ENCODE data around the gene KCNH1. TPM values are rescaled to one million over a fixed set of nuclear protein-coding genes. Genes with fewer than 3 reads are reported as not detected.
"Not testable (repeated sequence)": the region's sequence is repeated elsewhere in the genome, so short reads cannot be mapped to it uniquely, and the experiment has no call there.

KCNH1 gene
- total RNA-seq, 1 donor from 2014 or later, result 3.2 TPM

- DNase-seq (ENCODE audit: low spot score), result no peak
- no peak for ATAC-seq
- intact Hi-C loops (cut with DNase I), result no loop called here
These were observed 19.5 kb downstream of the KCNH1 start for GRCh38 chr1:211114446-211114845.

- DNase-seq (ENCODE audit: low spot score) (no peak), ATAC-seq (no peak)
- intact Hi-C loops (cut with DNase I), result no loop called here
These were observed 20.4 kb downstream of the KCNH1 start for GRCh38 chr1:211113566-211113965.

GRCh38 chr1:211111351-211111750, 22.6 kb downstream of the KCNH1 start:
- DNase-seq (ENCODE audit: low spot score) (no peak), ATAC-seq (no peak)
- intact Hi-C loops (cut with DNase I), result no loop called here

- no peak for ATAC-seq
- intact Hi-C loops (cut with DNase I), result no loop called here
- no peak for DNase-seq (ENCODE audit: low spot score)
These were observed 32.5 kb downstream of the KCNH1 start for GRCh38 chr1:211101481-211101880.

- intact Hi-C loops (cut with DNase I), result no loop called here
- ATAC-seq, result no peak
- DNase-seq (ENCODE audit: low spot score), result no peak
These were observed 34.6 kb downstream of the KCNH1 start for GRCh38 chr1:211099393-211099792.

- no peak for ATAC-seq
- DNase-seq (ENCODE audit: low spot score), result no peak
- intact Hi-C loops (cut with DNase I), result no loop called here
These were observed 38.6 kb downstream of the KCNH1 start for GRCh38 chr1:211095381-211095780.

- DNase-seq (ENCODE audit: low spot score), result no peak
- ATAC-seq, result no peak
- intact Hi-C loops (cut with DNase I), result no loop called here
These were observed 41.0 kb downstream of the KCNH1 start for GRCh38 chr1:211092955-211093354.

- intact Hi-C loops (cut with DNase I), result no loop called here
- no peak for DNase-seq (ENCODE audit: low spot score)
- no peak for ATAC-seq
These were observed 42.1 kb downstream of the KCNH1 start for GRCh38 chr1:211091867-211092266.

GRCh38 chr1:211089536-211089935, 44.4 kb downstream of the KCNH1 start:
- ATAC-seq, result no peak
- no peak for DNase-seq (ENCODE audit: low spot score)
- intact Hi-C loops (cut with DNase I), result no loop called here

GRCh38 chr1:211088156-211088555, 45.8 kb downstream of the KCNH1 start:
- ATAC-seq (no peak), DNase-seq (ENCODE audit: low spot score) (no peak)
- intact Hi-C loops (cut with DNase I), result no loop called here

GRCh38 chr1:211082824-211083223, 51.1 kb downstream of the KCNH1 start:
- ATAC-seq, result no peak
- intact Hi-C loops (cut with DNase I), result no loop called here
- no peak for DNase-seq (ENCODE audit: low spot score)

- intact Hi-C loops (cut with DNase I); ATAC-seq; DNase-seq (ENCODE audit: low spot score): not testable (repeated sequence)
These were observed 52.5 kb downstream of the KCNH1 start for GRCh38 chr1:211081447-211081846.

GRCh38 chr1:211068976-211069375, 65.0 kb downstream of the KCNH1 start:
- DNase-seq (ENCODE audit: low spot score) (no peak), ATAC-seq (no peak)
- intact Hi-C loops (cut with DNase I), result no loop called here

- DNase-seq (ENCODE audit: low spot score), result no peak
- intact Hi-C loops (cut with DNase I), result no loop called here
- no peak for ATAC-seq
These were observed 67.1 kb downstream of the KCNH1 start for GRCh38 chr1:211066781-211067384.

GRCh38 chr1:211041838-211042237, 92.1 kb downstream of the KCNH1 start:
- DNase-seq (ENCODE audit: low spot score); ATAC-seq; intact Hi-C loops (cut with DNase I): not testable (repeated sequence)

GRCh38 chr1:211037095-211037494, 96.9 kb downstream of the KCNH1 start:
- intact Hi-C loops (cut with DNase I), result no loop called here
- ATAC-seq, result no peak

GRCh38 chr1:211036381-211037060, 97.4 kb downstream of the KCNH1 start:
- intact Hi-C loops (cut with DNase I), result no loop called here
- ATAC-seq (no peak), DNase-seq (ENCODE audit: low spot score) (no peak)

More at GRCh38 chr1:211037095-211037494, 96.9 kb downstream of the KCNH1 start:
- no peak for DNase-seq (ENCODE audit: low spot score)

- ATAC-seq (no peak), DNase-seq (ENCODE audit: low spot score) (no peak)
- intact Hi-C loops (cut with DNase I), result no loop called here
These were observed 98.0 kb downstream of the KCNH1 start for GRCh38 chr1:211035821-211036380.

GRCh38 chr1:211033921-211034525, 99.9 kb downstream of the KCNH1 start:
- no peak for DNase-seq (ENCODE audit: low spot score)
- intact Hi-C loops (cut with DNase I), result no loop called here
- no peak for ATAC-seq

GRCh38 chr1:211024901-211025300, 109.0 kb downstream of the KCNH1 start:
- no peak for ATAC-seq
- DNase-seq (ENCODE audit: low spot score), result no peak
- intact Hi-C loops (cut with DNase I), result no loop called here

All from sciatic nerve (tissue), 2 donors.